NK-92 treated with Interleukin-12 subunit alpha and Interleukin-12 subunit beta, amount 100 ng/mL, for 24 hours (cell line): ENCODE results near the gene ANKFN1.

Experiments
- DNase-seq: peaks from one replicate; lab custom pipeline; 2025; lab: John Stamatoyannopoulos, UW

Gene ANKFN1

DNA sequence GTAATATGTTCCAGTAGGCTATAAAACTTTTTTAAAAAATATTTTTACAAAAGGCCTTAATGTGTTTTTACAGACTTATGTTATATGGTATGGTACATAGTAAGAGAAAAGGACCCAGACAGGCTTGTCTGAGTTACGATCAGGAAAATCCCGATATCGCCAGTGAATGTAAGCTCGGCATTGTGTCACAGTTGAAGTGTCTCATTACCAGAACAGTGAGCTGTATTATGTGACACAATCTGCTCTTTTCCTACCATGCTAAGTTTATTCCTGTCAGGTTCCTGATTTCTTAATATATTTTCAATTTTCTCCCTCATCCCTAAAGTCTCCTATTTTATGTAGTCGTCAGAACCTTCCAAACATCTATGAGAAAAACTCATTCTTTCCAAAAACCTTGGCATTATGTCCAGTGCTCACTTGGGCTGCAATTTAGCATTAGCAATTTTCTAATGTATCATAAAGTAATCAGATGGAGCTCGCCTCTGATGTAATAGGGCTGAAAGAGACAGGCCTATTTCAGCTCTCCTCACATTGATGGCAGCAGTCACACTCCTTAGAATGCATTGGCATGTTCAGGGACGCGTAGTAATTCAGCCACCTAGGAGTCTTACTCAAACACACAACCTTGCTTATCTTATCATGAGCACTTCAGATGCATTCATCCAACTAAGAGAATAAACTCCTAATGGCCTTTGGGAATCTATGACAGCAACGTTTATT, 292.6 kb downstream of the ANKFN1 start:
- no peak for DNase-seq

DNA sequence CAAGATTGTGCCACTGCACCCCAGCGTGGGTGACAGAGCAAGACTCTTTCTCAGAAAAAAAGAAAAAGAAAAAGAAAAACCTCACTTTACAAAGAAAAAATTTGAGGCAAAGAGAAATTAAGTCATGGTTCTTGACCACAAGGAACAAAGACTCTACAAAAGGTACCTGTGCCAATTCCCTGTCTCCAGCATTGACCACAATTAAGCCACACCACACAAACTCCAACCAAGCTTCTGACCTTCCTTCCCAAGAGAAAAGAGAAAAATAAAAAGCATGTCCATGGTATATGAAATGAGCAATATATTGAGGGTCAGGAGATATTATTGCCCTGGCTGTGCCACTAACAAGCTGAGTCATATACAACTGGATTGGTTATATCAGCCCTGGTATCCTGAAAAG, 293.9 kb downstream of the ANKFN1 start:
- DNase-seq = no peak

DNA sequence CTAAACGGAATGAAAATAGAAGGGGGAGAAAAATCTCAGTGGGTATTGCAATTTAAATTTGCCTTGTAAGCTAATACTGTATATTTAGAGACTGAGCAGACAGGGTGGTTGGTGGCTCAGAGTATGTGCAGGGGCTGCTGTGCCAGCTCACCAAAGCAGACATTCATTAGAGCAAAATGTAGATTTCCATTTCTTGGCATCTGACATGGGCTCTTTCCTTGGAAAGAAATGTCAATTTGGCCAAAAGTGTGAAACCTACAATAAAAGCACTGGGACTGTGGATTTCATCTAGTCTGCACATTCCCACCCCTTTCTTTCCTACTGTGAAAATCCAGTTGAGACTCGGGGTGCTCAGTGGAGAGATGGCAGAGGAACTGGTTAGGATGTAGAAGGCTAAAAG, 295.1 kb downstream of the ANKFN1 start:
- DNase-seq = no peak

DNA sequence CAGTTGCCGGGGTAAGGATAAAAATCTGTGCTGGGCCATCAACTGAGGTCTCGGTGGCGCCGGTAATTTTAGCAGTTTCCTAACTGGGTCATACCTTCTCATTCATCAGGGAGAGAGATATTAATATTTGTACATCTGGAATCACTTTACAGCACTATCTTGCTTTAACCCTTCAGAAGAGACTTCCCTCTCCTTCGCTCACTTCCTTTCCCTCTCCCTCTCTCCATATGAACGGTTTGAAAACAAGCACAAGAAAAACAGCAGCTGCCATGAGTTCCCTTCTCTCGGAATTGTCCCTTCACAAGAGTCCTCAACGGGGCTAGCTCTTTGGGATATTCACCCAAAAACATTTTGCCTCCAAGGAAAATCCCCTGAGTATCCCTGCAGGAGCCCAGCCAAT, 295.9 kb downstream of the ANKFN1 start:
- DNase-seq = no peak

DNA sequence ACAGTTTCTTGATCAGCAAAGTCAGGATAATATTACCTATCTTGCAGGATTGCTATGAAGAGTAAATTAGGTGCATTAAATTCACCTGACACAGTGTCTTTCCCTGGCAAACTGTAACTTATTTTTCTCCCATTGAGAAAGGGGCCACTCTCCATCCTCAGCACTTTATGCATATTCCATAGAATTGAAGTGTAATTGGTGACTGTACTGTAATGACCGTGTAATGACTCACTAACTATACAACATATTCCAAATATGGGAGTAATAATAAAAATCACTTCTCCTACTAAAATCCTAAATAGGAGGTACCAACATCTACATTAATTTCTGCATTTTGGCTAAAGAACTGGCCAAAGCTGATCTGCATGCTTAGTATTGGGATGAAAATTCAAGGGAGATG, 298.4 kb downstream of the ANKFN1 start:
- no peak for DNase-seq

DNA sequence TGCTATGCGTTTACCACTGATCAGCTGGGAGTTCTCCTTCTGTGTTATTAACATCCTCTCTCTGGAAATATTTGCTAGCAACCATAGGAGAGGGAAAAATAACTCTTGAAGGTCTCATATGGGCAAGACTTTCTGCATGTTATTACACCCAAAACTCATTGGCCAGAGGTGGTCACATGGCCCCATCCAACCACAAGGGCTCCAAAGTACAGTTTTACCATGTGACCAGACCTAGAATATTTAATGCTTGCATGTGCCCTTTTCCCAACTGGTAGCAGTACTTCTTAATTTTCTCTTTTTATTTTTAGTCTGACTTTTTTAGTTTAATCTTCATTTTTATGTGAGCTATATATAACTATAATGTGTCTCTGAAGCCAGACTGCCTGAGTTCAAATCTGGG, 299.2 kb downstream of the ANKFN1 start:
- no peak for DNase-seq

DNA sequence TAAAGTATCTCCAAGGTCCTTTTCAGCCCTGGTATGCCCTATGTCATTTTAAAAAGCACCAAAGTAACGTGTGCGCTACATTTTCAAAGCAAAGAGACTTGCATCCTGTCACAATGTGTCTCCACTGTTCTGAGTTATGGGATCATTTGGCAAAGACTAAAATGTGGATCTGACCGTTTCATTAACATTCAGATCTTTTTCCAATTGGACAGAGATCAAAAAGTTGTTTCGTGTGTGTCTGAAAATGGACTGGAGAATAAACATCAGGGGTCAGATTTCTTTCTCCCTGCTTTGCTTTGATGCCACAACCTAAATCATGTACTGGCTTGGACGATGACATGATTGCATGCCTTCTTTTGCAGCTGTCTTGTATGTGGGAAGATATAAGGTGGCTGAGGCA, 304.2 kb downstream of the ANKFN1 start:
- DNase-seq = no peak

DNA sequence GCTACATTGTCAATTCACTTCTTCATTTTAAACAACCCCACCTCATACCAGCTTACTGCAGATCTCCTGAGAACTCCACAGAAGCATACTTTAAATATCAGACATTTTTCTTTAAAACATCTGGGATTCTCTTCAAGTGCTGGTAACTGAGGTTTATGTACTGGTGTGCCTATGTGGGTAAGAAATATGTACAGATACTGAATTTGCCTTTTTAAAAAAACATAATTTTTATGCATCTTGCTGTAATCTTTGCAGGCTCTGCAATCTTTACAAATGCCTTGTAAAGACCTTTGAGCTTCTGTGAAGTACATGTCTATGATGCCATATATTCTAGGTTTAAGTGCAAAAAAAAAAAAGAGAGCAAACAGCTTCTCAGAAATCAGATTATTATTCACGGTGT, 312.6 kb downstream of the ANKFN1 start:
- no peak for DNase-seq

DNA sequence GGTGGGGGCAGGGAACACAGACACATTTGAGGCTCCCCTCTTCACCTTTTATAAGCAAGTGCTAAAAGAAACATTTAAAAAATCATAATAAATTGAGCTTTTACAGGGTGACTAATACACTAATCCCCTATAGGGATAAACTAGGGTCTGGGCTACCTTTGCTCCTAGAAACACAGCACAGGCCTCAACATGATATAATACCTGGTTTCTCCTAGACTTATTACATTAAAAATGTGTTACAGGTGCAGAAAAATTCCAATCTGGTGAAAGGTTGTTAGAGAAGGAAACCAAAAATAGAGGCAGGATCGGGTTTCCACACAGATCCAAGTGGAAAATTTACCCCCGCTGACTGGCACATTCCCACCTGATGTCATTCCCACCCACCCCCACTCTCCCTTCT, 315.6 kb downstream of the ANKFN1 start:
- DNase-seq = no peak

DNA sequence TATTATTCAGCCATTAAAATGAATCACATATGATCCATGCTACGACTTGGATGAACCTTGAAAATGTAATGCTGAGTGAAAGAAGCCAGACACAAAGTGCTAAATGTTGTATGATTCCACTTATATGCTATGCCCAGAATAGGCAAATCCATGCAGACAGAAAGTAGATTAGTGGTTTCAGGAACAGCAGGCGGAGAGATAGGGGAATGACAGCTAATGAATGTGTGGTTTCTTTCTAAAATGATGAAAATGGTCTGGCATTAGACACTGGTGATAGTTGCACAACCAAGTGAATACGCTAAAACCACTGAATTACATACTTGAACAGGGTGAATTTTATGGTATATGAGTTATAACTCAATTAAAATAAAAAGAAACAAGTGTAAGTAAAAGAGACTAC, 318.4 kb downstream of the ANKFN1 start:
- DNase-seq = no peak

DNA sequence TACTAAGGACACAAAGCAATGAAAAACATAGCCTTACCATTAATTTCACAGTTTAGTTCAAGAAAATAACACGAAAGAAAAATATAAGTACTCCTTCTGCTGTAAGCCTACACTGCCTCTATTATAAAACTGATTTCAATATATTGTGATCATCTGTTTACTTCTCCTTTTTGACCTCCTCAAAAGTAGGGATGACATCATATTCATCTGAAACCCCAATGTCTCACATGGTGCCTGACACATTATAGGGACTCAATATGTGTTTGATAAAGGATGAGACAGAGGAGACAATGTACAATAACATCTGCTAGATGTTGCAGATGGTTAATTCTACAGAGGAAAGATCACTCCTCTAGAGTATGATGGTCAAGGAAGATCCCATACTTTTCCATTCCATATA, 321.8 kb downstream of the ANKFN1 start:
- DNase-seq = no peak

DNA sequence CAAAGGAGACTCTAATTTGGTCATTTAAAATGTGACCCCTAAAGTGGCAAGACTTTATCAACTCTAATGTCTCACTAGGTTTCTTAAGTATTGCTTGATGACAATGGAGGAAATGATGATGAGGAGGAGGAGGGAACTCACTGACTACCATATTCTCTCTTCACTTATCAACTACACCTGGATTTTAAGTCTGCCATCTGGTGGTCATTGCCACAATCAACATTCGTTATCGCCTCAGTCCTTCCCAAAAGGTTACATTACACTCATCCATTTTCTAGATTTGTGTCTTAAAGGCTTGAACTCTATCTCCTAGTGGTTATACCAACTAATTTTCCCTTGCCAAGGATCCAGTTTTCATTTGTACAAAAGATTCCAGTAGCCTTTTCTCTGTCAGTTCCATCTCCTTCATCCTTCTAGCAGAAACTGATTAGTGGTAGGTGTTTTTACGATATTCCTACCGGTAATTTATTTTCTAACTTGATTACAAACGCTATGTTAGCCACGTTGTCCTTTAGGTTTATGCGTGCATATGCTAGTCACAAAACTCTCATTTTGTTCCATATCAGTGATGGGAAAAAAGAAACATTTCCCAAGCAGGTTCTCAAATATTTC, 325.7 kb downstream of the ANKFN1 start:
- no peak for DNase-seq

DNA sequence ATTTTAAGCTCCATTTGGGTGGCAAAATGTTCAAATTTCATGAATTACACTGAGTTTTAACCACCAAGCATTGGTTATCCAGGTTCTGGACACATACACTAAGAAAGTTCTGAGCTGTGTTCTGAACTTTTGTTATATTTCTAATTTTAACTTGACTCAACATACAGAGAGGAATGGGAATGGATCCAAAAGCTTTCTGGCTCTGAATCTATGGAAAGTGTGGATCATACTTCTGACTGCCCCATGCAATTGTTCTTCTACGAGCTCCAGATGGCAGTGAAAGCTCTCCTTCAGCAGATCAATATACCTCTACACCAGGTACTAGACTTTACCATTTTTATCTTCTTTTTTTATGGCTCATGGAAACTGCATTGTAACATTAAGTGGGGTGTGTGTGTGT, 327.2 kb downstream of the ANKFN1 start:
- DNase-seq = no peak

DNA sequence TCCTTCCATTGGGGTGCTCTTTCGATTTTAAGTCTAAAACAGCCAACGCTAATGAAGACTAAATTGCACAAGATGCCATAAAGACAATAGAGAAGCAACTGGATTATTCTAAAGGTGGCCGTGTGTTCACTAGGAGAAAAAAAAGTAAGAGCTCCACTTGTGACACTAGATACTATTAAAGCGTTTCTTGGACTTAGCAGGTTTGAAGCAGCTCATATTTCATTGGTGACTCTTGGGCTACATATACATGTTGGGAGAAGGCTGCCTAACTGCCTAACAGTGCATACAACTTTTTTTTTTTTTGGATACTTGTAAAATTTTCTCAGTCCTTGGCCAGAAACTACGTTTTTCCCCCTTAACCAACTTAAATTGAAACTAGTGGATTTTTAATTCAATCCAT, 328.4 kb downstream of the ANKFN1 start:
- no peak for DNase-seq

DNA sequence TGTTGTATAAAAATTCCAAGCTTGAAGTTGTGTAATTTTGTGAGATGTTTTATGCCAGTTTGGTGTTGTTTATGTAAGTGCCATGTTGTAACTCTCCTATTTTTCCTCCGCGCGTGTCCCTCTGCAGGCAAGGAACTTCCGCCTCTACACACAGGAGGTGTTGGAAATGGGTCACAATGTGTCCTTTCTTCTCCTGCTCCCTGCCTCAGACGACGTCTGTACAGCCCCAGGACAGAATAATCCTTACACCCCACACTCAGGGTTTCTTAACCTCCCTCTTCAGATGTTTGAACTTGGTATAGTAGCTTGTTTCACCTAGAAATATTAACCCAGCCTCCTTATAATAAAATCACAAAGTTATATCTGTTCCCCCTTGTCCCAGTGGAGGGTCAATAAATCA, 329.0 kb downstream of the ANKFN1 start:
- DNase-seq = no peak

DNA sequence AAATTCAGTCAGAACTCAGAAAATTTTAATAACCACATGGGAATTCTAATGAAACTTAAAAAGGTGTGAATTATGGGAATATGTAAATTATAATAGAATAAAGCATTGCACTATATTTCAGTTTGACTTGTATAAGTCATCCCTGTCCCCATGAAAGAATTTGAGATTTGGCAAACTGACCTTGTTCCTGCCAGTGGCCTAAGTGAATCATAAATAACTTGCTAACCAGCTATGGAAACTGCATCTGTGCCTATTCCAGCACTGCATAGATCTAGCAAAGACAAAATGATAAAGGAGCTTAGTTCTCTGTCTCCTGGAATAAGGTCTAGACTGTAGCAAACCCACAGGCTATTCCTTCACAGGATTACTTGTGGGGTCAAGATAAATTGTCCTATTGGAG, 333.5 kb downstream of the ANKFN1 start:
- DNase-seq = no peak

DNA sequence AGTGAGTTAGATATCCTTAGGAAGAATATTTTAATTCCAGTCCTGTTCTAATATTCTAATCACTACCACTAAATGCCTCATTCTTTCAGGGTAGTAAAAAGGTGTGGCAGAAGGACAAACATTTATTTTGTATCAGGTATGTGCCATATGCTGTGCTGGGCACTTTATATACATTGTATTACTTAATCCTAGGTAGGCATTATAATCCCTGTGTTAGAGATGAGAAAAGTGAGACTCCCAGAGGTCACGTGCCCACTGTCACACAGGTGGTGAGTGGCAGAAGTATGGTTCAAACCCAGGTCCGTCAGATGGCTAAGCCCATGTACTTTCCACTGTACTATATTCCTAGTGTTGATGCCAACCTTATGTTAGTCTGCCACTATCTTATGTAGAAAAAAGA, 335.5 kb downstream of the ANKFN1 start:
- no peak for DNase-seq

DNA sequence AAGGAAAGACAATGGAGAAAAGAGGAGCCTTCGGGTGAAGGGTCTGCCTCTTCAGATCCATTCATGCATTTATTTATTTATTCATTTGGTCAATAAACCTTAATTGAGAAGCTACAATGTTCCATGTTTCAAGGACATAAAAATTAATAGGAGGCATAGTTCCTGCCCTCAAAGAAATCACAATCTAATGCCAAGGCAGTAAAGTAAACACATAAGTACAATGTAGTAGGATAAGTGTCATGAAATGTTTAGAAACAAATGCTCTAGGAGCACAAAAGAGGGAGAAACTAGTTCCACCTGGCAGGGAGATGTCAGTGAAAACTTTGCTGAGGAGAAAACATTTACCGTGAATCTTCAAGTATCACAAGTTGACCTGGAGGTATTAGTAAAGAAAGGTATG, 336.7 kb downstream of the ANKFN1 start:
- DNase-seq = no peak

DNA sequence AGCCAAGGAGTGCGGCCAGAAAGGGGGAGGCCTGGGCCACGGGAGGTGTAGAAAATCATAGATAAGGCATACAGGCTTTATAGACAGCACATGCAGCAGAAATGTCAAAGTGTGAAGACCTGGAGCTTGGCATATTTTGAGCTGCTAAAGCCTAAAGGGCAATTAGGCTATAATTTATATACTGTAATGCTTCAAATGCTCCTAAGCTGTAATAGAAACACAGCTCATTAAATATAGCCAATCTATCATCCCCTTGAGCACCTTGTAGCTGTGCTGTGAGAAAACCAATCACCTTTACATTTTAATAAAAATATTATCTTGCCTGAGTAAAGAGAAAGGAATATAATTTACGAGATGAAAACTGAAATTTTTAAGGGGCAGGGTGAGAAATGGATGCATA, 342.3 kb downstream of the ANKFN1 start:
- no peak for DNase-seq

DNA sequence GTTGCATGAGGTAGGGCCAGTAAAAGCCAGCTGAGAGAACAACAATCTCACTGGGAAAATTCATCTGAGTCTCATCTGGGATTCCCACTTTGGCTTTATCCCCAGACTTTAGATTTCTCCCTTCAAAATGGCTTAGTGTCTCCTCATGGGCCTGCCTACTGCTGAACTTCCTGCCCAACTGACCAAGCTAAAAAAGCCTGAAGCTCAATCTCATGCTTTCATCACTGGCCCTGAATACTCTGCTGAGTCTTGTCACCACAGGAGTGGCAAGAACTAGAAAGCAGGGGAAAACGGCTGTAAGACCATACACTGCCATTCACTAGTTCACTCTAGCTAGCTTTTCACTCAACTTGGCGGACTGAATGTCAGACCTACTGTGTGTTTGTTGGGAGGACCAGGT, 343.9 kb downstream of the ANKFN1 start:
- DNase-seq = no peak

DNA sequence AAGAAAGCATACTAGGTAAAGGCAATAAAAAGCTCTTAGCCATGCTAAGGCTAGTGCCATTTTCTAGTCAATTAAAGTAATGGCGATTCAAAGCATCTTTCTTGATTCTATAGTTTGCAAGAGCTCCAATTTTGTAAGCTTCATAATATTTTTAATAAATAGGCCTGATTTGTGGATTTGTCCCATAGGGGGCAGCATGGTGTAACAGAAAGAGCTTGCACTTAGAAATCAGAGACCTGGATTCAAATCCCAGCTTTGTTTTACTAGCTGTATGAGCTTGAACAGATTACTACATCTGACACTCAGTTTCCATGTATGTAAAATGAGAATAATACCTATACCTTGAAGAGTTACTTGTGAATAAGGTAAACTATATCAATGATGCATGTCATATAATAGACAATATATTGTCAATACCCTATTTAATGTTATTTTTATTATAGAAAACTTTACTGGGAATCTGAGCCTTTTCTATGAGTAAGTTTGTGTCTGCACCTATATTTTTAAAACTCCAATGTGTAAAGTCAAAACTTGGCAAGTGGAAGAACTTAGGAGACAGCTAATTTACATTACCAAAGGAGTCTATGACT, 346.6 kb downstream of the ANKFN1 start:
- DNase-seq = no peak

DNA sequence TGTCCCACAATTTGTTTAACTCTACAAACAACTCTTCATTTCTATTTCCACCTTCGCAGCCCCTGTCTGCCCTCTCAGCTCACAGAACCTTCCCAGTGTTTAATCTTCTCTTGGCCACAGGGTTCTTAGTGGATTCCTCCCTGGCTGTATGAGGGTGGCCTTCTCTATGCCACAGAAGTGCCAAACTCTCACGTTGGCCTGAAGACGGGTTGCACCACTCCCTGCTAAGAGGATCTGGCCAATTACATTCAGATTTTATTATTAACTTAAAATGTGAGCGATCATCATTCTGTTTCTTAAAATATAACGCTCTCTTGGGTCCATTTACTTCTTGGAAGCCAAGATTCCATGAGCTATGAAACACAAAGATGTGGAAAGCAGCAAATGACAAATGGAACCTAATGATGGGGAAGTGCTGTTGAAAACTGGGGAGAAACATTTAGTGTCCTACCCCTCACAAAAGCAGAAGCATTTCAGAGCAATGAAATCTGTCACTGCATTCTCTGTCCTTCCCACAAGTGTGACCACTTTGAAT, 348.9 kb downstream of the ANKFN1 start:
- DNase-seq = no peak

DNA sequence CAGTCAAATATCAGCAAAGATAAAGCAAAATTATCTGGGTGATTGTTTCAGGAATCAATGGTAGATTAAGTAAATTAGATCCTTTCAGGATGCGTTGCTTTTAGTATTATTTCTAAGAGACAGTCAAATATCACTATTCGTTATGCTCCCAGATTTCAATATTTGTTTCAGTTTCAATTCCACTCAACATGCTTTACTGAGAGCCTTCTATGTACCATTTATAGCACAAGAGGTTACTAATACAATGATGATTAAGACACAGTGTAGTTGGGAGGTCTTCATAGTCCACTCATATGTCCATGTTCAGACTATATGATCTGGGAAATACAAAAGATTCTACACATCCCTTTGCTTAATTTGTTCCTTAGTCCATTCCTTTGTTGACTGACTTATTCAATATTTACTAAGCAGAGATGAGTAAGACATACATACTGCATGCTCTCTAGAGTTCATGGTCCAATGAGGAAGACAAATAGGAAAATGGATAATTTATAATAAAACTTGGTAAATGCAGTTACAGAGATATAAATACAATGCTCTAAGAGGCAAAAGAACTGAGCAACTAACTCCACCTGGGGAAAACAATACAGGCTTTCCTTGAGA, 352.0 kb downstream of the ANKFN1 start:
- no peak for DNase-seq
